Hematopoietic multipotent progenitor cell (in vitro differentiated cells): Measurements from ENCODE around the gene RAB28. TPM values are rescaled to one million over a fixed set of nuclear protein-coding genes. Genes with fewer than 3 reads are reported as not detected.

ENCODE experiments used
- DNase-seq, 3 donors: peaks; one replicate each; pipeline ENCODE4 v3.0.0-alpha.2; 2011 to 2015; ENCODE audit warnings: low read depth in 2 of 3, low spot score in 2 of 3
- total RNA-seq: library from RNA; depleted of rRNA; stranded (reverse); fragments of >200 nt; gene quantifications from one replicate; pipeline ENCODE4 v1.2.3, GENCODE V29; 2012

RAB28 gene
- total RNA-seq, 1 donor: 4.3 TPM

DNA sequence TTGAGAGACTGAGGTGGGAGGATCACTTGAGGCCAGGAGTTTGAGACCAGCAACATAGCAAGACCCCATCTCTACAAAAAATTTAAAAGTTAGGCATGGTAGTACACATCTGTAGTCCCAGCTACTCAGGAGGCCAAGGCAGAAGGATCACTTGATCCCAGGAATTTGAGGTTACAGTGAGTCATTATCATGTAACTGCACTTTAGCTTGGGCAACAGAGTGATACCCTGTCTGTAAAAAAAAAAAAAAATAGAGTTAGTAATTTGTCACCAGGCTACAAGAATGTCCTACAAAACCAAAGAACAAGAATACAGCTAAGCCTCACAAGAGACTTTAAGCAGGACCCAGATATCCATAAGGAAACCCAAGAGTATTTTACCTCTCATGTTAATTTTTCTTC lies 27.0 kb upstream of the RAB28 start:
- no peak for DNase-seq

DNA sequence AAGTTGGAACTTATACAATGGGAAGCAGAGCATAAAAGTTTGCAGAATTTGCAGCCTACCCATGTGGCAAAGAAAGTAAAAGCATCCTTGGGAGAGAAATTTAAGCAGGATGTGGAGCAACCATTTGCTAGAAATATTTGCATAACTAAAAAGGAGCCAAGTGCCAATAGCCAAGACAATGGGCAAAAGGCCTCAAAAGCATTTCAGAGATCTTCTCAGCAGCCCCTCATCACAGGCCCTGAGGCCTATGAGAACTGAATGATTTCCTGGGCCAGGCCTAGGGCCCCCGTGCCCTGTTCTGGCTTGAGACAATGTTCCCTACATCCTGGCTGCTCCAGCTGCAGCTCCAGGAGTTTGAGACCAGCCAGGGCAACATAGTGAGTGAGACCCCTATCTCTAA lies 25.3 kb upstream of the RAB28 start:
- DNase-seq: no peak

DNA sequence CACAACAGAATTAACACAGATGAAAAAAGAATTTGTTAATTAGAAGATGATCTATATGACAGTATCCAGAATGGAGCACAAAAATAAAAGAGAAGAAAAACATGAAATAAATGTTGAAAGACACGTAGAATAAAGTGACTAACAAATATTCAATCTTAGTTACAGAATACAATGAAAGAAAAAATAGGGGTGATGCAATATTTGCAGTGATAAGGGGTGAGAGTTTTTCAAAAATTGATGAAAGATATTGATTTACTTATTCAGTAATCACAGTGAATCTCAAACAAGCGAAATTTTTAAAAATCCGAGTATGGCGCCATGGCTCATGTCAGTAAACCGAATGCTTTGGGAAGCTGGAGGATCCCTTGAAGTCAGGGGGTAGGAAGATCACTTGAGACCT lies 20.2 kb upstream of the RAB28 start:
- DNase-seq: no peak

DNA sequence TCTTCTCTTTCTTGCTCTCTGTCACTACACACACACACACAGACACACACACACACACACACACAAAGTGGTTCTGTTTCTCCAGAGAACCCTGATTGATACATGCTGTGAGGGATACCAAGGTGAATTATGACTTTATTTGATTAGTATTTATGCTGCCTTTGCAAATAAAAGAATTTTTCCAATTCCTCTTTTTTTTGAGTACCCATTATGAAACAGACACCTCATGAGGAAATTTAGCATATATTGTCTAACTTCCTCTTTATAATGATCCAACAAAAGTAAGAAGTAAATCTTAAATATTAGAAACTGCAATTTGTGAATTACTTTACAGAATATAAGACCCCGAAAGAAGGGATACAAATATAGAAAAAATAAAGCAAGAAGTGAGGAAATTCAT lies 14.3 kb upstream of the RAB28 start:
- DNase-seq: peak in 1 of 3 donors; percentile 37

DNA sequence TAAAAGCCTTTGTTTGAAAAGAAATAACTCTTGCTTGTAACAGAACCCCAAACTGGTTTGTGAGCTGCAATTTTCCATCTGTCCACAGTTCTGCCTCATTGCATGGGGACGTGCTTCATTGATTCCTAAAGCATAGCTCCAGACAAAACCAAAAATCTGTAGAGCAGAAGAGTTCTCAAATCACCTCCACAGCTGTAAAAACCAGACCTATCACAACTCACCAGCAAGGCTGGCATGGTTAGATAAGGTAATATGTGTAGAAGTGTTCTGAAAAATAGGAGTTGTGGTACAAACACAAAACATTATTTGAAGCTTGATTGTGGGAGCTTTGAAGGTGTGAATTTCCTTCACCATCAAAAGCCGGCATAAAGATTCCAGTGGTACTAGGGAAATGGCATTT lies 12.5 kb upstream of the RAB28 start:
- DNase-seq: no peak

DNA sequence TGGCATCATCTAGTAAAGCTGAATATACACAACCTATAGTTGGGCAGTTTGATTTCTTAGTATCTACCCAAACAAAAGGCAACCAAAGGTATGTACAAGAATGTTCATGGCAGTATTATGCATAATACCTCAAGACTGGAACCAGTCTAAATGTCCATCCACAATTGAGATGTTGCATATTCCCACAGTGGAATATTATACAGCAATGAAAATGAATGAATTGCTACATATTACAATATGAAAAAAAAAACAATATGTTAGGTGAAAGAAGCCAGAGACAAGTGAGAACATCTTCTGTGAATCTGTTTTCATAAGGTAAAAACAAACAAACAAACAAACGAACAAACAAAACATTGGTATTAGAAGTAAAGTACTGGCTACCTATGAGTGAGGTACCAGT lies 11.6 kb upstream of the RAB28 start:
- no peak for DNase-seq

DNA sequence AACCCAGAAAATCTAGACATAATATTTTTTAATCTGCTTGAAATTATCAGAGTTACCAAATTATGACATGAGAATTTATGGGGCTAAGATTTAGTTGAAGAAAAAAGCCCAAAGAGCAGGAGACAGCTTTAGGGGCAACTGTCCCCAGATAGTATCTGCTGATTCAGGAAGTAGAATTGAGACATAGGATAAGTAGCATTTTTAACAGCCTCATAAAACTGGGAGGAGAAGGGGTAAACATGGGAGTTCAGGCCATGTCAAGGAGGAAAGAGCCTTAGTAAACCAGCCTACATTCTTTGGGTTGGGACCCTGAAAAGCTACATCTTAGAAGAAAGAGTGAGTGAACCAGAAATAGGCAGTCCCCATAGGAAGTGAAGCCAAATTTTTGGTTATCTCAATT lies 9.7 kb upstream of the RAB28 start:
- no peak for DNase-seq

DNA sequence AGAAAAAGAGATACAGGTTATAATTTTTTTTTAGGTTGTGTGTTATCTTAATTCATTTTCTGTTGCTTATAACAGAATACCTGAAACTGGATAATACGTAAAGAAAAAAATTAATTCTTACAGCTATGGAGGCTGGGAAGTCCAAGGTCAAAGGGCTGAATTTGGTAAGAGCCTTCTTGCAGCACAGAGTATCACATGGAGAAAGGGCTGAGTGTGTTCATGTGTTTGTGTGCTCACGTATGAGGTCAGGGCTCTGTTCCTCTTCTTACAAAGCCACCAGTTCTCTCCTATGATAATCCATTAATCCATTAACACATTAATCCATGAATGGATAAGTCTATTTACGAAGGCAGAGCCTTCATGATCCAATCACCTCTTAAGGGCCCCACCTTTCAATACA lies 8.6 kb upstream of the RAB28 start:
- DNase-seq: no peak

DNA sequence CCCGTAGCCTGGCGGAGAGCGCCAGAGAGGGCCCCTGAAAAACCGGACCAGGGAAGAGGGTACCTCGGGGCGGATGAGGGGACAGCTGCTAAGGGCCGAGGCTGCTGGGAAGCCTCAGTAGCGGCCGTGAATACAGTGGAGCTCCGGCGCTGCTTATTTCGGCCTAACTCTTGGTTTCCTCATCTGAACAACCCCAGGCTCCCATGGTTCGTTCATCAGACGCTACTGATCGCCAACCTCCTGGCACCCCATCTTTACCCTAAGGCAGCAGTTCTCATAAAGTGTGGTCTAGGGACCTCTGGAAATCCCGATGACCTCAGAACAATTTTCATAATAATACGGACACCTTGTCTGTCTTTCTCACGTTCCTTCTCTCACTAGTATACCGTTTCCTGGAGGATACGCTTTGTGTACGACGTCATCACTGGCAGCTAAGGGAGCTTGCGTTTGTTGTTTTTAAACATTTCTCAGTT lies 645 bp upstream of the RAB28 start:
- DNase-seq: no peak

DNA sequence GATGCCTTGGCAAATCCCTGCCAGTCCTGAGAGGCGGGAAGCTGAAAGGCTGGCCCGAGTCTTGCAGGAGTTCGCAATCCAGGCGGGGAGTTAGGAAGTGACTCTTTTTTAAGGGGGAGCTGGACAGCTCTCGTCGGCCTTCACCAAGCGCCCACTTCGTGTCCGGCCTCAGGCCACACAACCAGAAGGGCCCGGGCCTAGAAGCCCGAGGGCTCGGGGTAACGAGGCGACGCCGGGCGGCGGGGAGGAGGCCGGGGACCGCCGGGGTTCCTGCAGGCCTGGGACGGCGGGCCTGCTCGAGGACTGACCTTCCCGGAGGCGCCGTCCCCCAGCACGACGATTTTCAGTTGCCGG lies 395 bp downstream of the RAB28 start:
- DNase-seq: peak in 2 of 3 donors; percentile 11 to 13

DNA sequence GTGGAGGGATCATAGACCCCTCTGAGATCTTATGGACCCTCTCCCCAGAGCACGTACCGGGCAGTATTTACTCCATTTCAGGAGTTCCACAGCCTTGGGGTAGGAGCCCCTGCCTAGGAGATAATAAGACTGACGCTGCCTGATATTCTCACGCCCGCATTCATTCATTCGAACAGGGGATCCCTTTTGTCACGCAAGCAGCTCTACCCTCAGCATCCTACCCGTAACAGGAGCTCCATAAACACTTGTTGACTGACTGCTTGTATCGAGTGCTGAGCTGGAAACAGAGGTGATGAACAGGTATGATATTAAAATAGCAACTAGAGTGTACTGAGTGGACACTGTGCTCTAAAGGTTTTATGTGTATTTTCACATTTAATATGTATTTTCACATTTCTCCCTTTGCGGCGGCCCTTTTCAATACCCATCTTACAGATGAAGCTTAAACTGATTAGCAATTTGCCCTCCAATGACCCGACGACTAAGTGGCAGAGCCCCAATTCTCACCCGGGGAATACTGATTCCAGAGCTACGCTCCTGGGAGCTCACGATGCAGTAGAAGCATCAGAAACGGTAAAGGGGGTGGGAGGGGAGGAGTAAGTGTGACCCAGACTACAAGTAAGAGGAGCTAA lies 888 bp downstream of the RAB28 start:
- peak in 1 of 3 donors; percentile 32 for DNase-seq

DNA sequence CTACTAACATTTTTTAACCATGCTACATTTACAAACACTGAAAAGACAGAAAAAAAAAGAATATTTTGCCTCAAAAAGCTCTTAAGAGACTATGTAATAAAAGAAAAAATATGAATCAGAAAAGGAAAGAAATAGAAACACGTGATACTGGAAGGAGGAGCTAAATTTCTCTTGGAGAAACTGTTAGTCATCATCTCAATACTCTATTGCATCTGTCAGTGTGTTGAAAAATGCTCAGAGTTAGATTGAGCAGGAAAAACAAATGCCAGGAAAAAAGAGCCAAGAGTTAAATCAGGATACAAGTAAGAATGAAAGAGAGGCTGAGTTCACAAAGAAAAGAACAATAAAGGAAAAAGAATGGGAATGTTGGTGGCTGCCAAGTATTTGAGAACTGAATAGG lies 2.6 kb downstream of the RAB28 start:
- no peak for DNase-seq

DNA sequence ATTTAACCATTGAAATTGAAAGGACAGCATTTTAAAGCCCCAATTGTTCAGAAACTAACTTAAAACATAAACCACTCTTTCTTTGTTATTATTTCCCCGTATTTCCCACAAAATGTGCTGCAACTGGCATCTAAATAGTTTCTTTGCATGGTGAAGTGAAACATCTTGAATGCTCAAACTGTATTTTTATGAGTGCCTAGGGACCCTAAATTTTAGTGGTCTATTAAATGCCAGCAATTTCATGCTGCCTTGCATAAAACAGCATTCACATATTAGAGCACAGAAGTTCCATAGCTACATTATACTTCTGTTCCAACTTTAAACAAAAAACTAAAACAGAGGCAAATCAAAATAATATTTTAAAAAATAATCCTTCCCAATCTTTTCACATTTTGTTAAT lies 5.4 kb downstream of the RAB28 start:
- no peak for DNase-seq

DNA sequence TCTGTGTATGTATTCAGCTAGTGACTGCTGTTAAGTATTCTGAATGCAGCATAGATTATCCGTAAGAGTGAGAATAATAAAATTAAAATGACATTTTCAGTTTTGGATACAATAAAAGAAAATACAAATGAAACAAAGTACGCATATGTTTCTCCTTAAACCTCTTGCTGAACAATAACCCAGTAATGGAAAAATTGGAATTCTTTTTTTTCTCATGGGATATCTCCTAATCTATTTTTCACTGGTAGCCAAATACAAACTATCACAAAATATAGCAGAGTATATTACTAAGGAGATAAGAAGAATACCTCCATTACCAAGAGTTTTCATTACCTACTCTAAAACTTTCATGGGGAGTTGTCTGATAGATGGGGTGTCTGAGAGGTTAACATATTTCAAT lies 6.0 kb downstream of the RAB28 start:
- DNase-seq: no peak

DNA sequence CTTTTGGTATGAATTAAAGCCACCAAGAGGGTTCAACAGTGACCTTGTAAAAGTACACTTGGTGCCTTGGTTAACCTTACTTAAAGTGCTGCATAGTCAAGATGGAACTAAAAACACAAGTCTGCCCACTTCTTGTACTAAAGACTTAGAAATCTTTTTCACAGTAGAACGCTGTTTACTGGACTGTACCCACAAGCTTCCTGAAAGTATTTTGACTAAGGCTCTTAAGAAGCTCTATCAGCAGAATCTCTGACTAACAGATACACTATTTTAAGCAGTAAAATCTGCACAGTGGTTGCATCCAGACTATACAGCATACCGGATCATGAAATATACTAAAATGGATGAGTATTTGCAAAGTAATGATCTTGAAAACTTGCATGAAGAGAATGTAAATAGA lies 7.2 kb downstream of the RAB28 start:
- peak in 1 of 3 donors; percentile 14 for DNase-seq

DNA sequence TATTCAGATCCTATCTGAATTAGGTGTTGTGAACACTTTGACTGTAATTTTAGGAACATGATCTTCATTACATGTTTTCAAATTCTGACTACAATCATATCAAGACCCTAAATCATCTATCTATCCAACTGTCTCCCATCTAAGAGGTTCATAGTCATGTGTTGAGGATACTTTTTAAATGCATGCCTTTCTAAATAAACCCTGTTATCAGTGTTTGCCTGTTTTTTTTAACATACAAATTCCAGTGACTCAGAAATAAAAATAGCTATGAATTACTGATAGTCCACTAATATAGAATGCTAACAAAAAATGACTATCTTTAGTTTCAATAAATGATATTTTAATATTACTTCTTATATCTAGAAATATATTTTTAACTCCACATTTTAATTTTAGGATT lies 8.0 kb downstream of the RAB28 start:
- DNase-seq: no peak

DNA sequence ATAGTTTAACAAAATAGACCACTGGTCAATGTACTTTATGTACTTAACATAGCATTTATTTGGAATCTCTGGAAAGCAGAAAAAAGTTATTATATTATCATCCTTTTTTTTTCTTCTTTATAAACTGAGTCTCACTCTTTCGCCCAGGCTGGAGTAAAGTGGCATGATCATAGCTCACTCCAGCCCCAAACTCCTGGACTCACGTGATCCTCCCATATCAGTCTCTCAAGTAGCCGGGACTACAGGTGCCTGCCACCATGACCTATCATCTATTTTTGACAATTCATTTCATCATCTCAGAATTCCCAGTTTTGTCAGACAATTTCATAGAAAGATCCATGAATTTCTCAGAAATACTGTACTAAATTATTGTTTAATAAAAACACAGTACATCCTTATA lies 12.7 kb downstream of the RAB28 start:
- no peak for DNase-seq

DNA sequence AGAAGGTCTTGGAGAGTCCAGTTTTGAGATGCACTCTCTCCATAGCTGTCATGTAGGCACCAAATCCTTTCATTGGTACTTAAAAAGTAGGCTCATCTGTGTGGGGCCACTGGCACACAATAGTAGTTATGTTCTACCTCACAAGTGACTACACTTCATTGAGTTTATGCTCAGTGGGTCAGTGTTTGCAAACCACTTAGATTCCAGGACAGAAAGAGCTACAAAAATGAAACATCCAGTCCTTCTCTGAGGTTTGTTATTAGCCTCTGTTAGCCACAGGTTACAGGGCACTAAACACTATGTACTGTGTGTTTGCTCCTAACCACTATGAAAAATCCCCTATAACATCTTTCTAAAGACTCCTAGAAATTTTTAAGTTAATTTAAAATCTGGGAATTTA lies 13.8 kb downstream of the RAB28 start:
- no peak for DNase-seq

DNA sequence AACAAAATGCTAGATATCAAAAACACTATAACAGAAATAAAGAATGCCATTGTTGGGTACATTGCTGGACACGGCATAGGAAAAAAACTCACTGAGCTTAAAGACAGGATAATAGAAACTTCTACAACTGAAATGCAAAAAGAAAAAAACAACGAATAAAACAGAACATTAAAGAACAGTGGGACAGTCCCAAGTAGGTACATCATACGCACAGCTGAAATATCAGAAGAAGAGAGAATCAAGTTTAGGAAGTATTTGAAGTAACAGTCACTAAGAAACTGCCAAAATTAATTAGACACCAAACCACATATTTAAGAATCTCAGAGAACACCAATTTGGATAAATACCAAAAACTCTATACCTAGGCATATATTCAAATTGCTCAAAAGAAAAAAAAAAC lies 19.2 kb downstream of the RAB28 start:
- no peak for DNase-seq

DNA sequence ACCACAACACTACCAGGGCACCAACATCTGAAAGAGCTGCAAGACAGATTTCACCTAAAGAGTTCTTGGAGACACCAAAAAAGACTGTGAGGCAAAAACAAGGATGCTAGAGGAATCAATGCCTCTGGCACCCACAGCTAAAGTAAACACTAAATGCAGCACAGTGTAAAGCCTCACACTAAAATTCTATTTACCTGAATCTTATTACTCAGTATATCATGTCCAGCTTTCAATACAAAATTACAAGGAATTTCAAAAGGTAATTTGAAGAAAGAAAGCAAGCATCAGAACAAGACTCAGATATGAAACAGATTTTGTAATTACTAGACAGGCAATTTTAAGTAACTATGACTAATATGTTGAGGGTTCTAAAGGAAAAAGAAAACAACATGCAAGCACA lies 19.6 kb downstream of the RAB28 start:
- DNase-seq: no peak

DNA sequence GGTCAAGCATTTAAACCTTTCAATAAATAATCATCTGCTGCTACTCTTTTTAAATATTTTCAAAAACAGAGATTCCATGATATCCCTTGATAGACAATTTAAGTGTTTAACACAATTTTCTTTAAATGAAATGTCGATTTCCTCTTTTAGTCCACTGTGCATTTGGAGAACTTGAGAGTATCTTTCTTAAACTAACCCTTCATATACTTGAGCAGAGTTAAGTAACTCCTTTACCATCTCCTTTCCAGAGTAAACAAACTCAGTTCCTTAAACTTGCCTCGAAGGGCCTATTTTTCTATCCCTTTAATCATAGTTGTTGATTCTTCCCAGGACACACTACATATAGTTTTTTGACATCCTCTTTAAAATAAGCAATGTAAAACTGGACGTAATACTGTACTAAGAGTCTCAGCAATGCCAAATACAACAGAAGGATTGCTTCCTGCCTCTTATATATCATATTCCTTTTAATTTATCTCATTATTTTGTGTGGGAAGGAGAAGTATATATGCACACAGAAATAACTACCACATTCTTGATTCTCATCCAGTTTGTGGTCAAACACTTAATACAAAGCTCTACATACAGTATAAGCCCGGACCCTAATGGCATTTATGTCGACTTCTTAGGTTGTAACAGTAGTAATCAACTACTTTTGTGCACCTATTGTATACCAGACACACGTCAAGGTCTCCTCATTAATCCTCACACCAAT lies 22.8 kb downstream of the RAB28 start:
- DNase-seq: no peak

DNA sequence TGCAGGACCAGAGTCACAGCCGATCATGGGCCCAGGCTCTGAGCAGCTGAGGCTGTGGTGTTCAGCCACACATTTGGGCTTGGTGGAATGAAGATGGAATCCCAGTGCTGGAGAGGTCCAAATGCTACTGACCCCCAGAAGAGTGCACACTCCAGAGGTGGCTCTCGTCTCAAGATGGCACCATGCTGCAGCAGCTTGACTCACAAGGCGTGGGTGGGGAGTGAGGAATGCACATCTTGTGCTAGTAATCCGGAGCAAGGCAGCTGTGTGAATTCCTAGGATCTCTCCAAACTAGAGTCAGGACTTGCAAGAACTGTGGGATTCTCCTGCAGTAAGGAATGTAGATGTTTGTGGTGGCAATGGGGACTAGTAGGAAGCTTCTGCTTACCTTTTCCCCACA lies 28.7 kb downstream of the RAB28 start:
- DNase-seq: no peak

DNA sequence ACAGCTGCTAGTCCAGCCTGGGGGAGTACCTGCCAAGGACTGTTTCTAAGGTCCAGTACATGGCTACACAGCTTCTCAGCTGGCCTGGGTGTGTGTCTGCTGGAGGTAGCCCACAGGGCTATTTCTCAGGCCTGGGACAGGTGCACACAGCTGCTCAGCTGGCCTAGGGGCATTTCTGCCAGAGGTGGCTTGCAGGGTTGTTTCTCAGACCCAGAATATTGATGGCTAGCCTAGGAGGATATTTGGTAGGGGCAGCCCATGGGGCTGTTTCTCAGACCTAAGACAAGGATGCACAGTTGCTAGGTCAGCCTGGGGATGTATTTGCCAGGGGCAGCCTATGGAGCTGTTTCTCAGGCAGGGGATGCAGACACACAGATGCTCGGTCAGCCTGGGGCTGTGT lies 29.4 kb downstream of the RAB28 start:
- DNase-seq: no peak
